Measurements from ENCODE around the gene PTPRD.

Gene PTPRD

DNA sequence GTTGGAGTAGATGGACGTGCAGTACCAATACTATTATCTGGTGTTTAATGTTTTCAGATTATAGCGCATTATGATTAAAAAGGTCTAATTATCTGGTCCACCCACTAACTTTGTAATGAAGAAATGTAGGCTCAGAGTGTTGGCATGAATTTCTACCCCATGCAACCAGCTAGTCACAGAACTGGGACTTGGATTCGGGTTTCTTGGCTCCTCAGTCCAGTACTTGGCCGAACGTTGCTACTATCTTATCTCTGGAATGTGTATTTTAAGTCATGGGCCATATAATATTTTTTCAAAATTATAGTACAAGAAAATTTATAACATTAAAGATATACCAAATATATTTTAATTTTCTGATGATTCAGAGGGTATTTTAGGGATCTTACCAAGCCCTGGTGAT, 2155.7 kb downstream of the PTPRD start:
- Mint-ChIP-seq H3K9me3 (ENCODE audit: low read depth) (no peaks in the 10 kb centered on the region), H3K4me3 (no peak overlapping the region), H3K27ac (no peak overlapping the region), H3K36me3 (no peaks in the 10 kb centered on the region), H3K4me1 (ENCODE audit: low read depth) (no peaks in the 10 kb centered on the region), H3K27me3 (no peaks in the 10 kb centered on the region)

DNA sequence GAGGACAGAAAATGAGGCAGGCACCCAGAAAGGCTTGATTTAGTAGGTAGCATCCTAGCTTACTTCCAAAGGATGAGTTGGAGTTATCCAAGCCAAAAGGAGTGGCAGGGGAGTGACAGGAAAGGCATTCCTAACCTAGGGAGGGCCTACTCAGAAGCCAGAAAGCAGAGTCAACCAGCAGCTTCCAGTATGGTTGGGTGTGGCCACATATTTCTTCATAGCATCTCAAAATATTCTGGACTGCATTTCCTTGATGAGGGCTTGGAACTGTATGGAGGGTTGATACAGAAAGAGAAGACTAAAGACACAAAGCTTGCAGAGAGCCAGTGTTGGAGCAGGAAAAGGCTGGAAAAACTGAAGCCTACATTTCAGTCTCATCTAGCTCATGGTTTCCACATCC, 2156.5 kb downstream of the PTPRD start:
- H3K4me3 Mint-ChIP-seq, result no peak overlapping the region
- no peak overlapping the region for H3K27ac Mint-ChIP-seq
- H3K4me1 Mint-ChIP-seq (ENCODE audit: low read depth), result no peaks in the 10 kb centered on the region
- no peaks in the 10 kb centered on the region for H3K36me3 Mint-ChIP-seq
- no peaks in the 10 kb centered on the region for H3K27me3 Mint-ChIP-seq
- no peaks in the 10 kb centered on the region for H3K9me3 Mint-ChIP-seq (ENCODE audit: low read depth)

DNA sequence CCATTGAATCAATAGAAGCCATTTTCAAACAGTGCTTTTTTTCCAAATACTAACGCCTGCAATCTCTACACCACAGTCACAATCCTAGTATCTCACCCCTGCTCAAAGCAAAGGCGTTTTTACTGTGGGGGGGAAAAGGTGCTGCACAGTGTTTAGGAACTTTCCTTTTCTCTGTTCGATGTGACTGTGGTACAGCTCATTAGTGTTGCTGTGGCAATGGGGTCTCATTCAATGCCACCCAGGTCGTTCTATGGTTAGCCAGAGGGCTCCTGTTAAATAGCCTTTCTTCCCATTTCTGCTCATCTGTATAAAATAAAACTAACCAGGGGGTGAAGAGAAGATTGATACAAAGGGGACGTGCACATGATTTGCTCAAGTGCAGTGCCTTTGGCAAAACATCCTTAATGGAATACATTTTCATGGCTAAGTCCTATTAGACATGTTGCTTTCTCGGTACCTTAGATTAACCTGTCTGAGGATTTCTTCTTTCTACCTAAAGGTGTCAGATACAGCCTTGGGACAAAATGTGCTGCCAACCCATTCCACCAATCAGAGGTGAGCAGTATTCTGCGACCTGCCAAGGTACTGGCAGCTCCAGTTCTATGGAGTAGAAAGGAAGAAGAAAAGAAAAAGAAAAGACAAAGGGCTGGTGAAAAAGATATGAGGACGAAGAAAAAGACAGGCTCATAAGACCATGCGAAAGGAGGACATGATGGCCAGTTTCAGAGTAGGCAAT, 2161.8 kb downstream of the PTPRD start:
- no peaks in the 10 kb centered on the region for H3K4me1 Mint-ChIP-seq (ENCODE audit: low read depth)

DNA sequence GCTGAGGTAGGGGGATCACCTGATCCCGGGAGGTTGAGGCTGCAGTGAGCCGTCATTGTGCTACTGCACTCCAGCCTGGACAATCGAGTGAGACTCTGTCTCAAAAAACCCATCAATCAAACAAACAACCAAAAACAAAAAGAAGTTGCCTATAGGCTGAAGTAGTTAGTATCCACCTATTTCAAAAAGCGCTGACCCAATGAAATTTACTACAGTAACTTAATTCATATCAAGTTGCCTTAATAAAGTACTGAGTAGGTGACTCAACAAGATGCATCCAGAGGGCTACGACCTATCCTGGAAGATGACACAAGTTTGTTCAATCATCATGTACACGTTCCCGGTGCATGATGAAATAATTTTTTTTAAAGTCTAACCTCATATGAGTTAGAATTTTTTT, 2164.6 kb downstream of the PTPRD start:
- H3K4me3 Mint-ChIP-seq, result no peak overlapping the region
- no peak overlapping the region for H3K27ac Mint-ChIP-seq
- H3K4me1 Mint-ChIP-seq (ENCODE audit: low read depth), result no peaks in the 10 kb centered on the region
- H3K9me3 Mint-ChIP-seq (ENCODE audit: low read depth), result no peaks in the 10 kb centered on the region
- H3K27me3 Mint-ChIP-seq, result peaks cover 1% of the 10 kb centered on the region
- no peaks in the 10 kb centered on the region for H3K36me3 Mint-ChIP-seq

More for the DNA sequence above, 2161.8 kb downstream of the PTPRD start:
- H3K27me3 Mint-ChIP-seq, result no peaks in the 10 kb centered on the region
- no peaks in the 10 kb centered on the region for H3K9me3 Mint-ChIP-seq (ENCODE audit: low read depth)
- H3K27ac Mint-ChIP-seq, result no peak overlapping the region
- no peaks in the 10 kb centered on the region for H3K36me3 Mint-ChIP-seq
- no peak overlapping the region for H3K4me3 Mint-ChIP-seq

DNA sequence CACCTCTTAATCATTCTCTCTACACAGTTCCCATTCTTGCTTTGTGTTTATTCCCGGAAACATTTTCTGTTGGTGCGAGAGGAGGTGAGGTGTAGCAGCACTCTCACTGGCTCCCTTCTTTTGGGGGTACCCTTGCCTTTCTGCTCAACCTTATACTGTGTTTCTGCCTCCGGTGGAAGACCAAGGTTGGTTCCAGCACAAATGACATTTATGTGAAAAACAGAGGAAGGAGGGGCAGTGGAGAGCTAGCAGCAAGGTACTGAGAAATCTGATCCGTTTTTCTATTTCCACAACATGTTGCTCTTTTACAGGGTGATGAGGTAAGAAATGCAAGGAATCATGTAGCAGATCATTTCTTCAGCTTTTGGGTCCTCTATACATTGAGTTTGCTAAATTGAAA, 2165.2 kb downstream of the PTPRD start:
- peaks cover 1% of the 10 kb centered on the region for H3K27me3 Mint-ChIP-seq
- no peaks in the 10 kb centered on the region for H3K4me1 Mint-ChIP-seq (ENCODE audit: low read depth)
- H3K9me3 Mint-ChIP-seq (ENCODE audit: low read depth), result no peaks in the 10 kb centered on the region
- H3K36me3 Mint-ChIP-seq, result no peaks in the 10 kb centered on the region
- H3K27ac Mint-ChIP-seq, result no peak overlapping the region
- H3K4me3 Mint-ChIP-seq, result no peak overlapping the region

DNA sequence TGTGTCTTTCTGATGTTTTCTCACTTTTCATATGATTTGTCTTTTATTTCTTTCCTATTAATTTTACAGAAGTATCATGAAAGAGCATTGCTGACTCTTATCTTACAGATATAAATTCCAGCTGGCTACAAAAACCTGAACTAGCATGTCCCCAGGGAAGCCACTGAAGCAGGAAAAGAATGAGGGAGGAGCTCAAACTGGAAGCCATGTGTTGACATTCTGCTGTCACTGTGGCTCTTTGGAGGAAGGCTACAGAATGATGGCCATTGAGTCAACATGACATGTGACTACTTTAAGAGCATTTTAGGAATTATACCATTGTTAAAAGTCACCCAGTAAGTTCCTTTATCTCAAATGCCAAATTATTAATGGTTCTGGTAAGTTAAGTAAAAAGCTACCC, 2174.9 kb downstream of the PTPRD start:
- no peaks in the 10 kb centered on the region for H3K27me3 Mint-ChIP-seq
- no peak overlapping the region for H3K27ac Mint-ChIP-seq
- H3K4me3 Mint-ChIP-seq, result no peak overlapping the region
- H3K36me3 Mint-ChIP-seq, result no peaks in the 10 kb centered on the region
- no peaks in the 10 kb centered on the region for H3K4me1 Mint-ChIP-seq (ENCODE audit: low read depth)
- H3K9me3 Mint-ChIP-seq (ENCODE audit: low read depth), result no peaks in the 10 kb centered on the region

DNA sequence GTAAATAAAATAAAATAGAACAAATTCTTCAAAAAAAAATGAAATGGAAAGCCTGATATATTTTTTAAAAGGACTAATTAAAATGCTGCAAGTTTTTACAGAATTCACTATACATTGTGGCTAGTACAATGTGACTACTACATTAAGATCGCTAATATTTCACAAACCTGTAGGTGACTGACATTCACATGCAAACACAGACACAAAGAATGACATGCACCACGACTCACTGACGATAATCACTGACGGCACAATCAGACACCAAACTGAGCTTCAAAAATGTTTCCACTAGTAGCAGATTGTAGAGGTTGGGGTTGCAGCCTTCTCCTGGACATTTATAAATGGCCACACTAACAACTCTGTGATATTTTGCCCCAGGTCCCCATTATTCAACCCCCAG, 2175.5 kb downstream of the PTPRD start:
- no peaks in the 10 kb centered on the region for H3K27me3 Mint-ChIP-seq
- H3K4me1 Mint-ChIP-seq (ENCODE audit: low read depth), result no peaks in the 10 kb centered on the region
- H3K36me3 Mint-ChIP-seq, result no peaks in the 10 kb centered on the region
- H3K27ac Mint-ChIP-seq, result no peak overlapping the region
- no peak overlapping the region for H3K4me3 Mint-ChIP-seq
- H3K9me3 Mint-ChIP-seq (ENCODE audit: low read depth), result no peaks in the 10 kb centered on the region

DNA sequence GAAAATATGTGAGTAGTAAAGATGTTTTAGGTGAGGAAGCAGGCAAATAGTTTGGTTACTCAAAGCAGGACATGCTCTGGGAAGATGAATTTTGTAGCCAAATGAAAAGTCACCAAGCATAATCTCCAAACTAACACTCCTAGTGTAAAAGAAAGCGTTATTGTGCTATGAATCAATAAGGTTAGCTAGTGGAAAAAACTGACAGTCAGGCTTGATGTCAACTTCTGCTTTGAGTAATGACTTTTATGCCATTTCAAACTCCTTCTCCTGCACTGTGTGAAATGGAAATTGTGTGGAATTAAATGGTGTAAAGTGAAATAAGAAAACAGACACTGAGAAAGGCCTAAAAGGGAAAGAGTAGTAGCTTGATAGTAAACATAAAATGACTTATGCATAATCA, 2176.0 kb downstream of the PTPRD start:
- no peaks in the 10 kb centered on the region for H3K9me3 Mint-ChIP-seq (ENCODE audit: low read depth)
- no peaks in the 10 kb centered on the region for H3K36me3 Mint-ChIP-seq
- no peak overlapping the region for H3K27ac Mint-ChIP-seq
- no peaks in the 10 kb centered on the region for H3K27me3 Mint-ChIP-seq
- no peaks in the 10 kb centered on the region for H3K4me1 Mint-ChIP-seq (ENCODE audit: low read depth)
- no peak overlapping the region for H3K4me3 Mint-ChIP-seq

DNA sequence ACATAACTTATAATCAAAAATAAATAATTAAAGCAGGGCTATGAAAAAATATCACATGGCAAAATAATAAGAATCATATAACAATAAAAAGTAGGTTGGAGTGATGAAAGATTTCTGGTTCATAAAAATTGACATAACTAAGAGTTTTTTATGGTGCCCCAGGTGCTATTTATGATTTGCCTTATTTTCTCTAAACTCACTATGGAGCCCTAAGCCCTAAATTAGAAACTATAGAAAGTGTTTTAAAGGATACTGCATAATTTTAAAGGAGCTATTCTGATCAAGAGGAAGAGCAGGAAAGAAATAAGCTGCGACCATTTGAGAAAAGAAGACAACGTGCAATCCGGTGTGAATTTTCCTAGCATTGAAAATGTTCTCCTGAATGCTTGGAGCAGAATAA, 2178.2 kb downstream of the PTPRD start:
- Mint-ChIP-seq H3K27ac (no peak overlapping the region), H3K4me1 (ENCODE audit: low read depth) (peaks cover 11% of the 10 kb centered on the region), H3K36me3 (no peaks in the 10 kb centered on the region), H3K9me3 (ENCODE audit: low read depth) (no peaks in the 10 kb centered on the region), H3K27me3 (no peaks in the 10 kb centered on the region), H3K4me3 (no peak overlapping the region)

DNA sequence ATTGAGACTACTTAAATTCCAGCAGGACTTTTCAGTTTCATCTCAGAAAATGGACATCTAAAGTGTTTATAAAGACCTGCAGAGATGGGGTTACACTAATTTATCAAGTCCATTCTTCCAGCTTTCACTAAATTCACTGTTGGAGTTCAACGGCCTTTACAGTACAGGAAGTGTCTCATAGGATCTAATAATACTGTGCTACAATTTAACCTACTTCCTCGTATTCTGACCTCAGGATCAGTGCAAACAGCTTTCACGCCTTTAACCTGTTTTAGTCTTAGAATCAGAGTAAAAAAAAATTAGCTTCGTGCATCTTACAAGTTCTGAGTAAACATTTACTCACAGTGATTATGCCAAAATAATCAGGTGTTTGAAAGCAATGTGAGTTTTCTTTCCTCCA, 2180.6 kb downstream of the PTPRD start:
- Mint-ChIP-seq H3K27me3 (no peaks in the 10 kb centered on the region), H3K36me3 (no peaks in the 10 kb centered on the region), H3K4me1 (ENCODE audit: low read depth) (peaks cover 23% of the 10 kb centered on the region), H3K27ac (no peak overlapping the region), H3K9me3 (ENCODE audit: low read depth) (no peaks in the 10 kb centered on the region), H3K4me3 (no peak overlapping the region)

DNA sequence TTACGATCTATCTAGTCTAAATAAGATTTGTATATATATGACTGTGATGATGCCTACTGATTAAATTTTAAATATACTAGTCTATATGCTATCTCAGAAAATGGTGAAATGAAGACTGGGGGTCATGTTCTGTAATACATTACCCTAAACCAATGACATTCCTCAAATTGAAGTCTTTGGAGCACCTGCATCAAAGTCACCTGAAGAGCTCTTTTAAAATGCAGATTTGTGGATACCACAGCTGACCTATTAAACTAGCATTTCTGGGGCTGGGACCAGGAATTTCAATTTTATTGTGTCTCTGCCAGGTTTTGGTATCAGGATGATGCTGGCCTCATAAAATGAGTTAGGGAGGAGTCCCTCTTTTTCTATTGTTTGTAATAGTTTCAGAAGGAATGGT, 2181.3 kb downstream of the PTPRD start:
- H3K27me3 Mint-ChIP-seq, result no peaks in the 10 kb centered on the region
- peaks cover 23% of the 10 kb centered on the region for H3K4me1 Mint-ChIP-seq (ENCODE audit: low read depth)
- H3K27ac Mint-ChIP-seq, result no peak overlapping the region
- no peak overlapping the region for H3K4me3 Mint-ChIP-seq
- H3K36me3 Mint-ChIP-seq, result no peaks in the 10 kb centered on the region
- H3K9me3 Mint-ChIP-seq (ENCODE audit: low read depth), result no peaks in the 10 kb centered on the region

DNA sequence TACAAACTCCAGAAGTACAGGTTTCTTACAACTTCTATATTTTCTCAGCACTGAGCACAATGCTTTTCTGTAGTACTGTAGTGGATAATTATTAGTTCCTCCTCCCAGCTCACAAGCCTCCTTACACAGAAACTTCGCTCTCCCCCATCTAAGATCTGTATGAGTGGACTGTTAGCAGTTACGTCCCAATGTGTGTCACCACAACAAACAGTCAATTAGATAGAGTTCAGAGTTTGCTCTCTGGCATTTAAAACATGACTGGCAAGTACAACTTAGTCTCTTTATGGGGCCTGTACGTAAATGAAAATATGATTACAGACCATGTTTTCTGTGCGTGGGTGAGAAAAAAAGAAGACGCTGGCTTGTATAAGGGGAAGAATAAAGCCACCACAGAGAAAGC, 2181.9 kb downstream of the PTPRD start:
- H3K36me3 Mint-ChIP-seq, result no peaks in the 10 kb centered on the region
- H3K9me3 Mint-ChIP-seq (ENCODE audit: low read depth), result no peaks in the 10 kb centered on the region
- H3K27me3 Mint-ChIP-seq, result no peaks in the 10 kb centered on the region
- H3K4me1 Mint-ChIP-seq (ENCODE audit: low read depth), result peaks cover 23% of the 10 kb centered on the region
- no peak overlapping the region for H3K4me3 Mint-ChIP-seq
- no peak overlapping the region for H3K27ac Mint-ChIP-seq

DNA sequence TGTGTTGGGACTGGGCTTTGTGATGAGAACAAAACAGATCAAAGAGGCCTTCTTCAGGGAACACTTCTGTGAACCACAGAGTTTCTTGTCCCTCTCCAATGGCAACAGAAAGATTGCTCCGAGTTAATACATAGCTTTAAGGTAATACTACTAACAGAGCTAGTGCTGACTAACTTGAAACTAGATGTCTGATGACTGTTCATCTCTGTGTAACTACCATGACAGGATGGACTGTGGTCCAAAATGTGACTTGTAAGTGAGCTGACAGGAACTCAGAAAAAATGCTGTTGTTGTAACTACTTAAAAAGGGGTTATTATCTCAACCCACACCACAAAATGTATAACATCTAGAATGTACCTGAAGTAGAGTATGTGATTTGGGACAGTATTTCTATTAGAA, 2183.0 kb downstream of the PTPRD start:
- H3K4me3 Mint-ChIP-seq, result no peak overlapping the region
- H3K27ac Mint-ChIP-seq, result no peak overlapping the region
- H3K36me3 Mint-ChIP-seq, result no peaks in the 10 kb centered on the region
- no peaks in the 10 kb centered on the region for H3K27me3 Mint-ChIP-seq
- peaks cover 23% of the 10 kb centered on the region for H3K4me1 Mint-ChIP-seq (ENCODE audit: low read depth)
- H3K9me3 Mint-ChIP-seq (ENCODE audit: low read depth), result no peaks in the 10 kb centered on the region

DNA sequence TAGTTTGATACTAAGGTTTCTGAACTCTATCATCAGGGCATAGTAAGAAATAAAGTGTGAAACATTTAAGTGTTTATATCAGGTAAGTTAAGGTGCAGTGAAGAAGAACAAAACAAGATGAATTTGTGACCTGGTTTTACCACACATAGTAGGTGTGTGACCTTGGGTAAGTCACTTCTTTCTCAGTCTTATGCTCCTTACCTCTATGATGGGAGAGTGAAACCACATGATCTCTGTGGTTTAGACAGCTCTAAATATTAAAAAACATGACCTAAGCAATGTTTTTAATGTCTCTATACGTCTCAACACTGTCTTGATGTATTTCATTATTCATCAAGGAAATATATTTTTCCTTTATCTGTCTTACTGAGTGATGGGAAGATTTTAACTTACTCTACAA, 2183.6 kb downstream of the PTPRD start:
- Mint-ChIP-seq H3K4me3 (no peak overlapping the region), H3K27me3 (no peaks in the 10 kb centered on the region), H3K27ac (no peak overlapping the region), H3K36me3 (no peaks in the 10 kb centered on the region), H3K9me3 (ENCODE audit: low read depth) (no peaks in the 10 kb centered on the region), H3K4me1 (ENCODE audit: low read depth) (peaks cover 23% of the 10 kb centered on the region)

DNA sequence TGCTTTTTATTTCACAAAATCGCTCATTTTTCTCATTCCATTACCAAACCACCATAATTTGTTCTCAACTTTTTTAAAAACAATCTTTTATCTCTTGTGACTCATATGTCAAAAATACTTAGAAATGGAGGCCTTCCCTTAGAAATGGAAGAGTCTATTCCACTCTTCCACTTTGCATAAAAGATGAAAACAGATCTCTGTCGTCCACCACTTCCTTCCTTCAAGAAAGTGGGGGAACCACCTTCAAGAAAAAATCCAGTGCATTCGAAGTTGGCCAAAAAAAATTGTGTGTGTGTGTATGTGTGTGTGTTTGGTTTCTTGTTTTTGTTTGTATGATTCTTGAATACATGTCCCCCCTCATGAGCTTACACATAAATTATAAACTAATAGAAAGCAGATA, 2184.4 kb downstream of the PTPRD start:
- H3K9me3 Mint-ChIP-seq (ENCODE audit: low read depth), result no peaks in the 10 kb centered on the region
- H3K4me1 Mint-ChIP-seq (ENCODE audit: low read depth), result peaks cover 23% of the 10 kb centered on the region
- H3K27me3 Mint-ChIP-seq, result no peaks in the 10 kb centered on the region
- no peak overlapping the region for H3K4me3 Mint-ChIP-seq
- H3K36me3 Mint-ChIP-seq, result no peaks in the 10 kb centered on the region
- no peak overlapping the region for H3K27ac Mint-ChIP-seq

DNA sequence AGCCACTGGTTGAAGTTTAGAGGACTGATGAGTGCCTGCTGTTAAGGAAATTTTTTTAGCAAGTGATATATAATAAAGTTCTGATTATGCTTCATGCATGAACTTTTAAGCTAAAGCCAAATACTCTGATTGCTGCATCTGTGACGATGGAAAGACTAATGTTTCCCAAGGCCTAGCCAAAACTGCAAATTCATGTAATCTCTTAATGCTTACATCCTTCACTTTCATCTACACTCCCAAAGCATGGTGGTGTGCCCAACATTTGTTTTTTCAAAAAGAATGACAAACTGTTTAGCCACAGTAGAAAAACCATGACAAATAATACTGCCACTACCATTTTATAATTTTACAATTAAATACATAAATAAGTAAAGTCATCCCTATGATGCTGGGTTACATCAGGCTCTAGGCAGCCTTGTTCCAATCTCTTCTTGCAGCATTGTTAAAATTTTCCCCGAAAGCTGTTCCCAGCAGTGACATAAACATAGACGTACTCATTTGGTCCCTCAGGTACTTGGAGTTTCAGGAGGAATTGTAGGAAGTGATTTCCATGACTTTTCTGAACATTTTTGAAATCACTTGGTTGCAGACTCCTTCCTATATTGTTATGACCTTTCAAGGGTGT, 2187.9 kb downstream of the PTPRD start:
- H3K27me3 Mint-ChIP-seq, result no peaks in the 10 kb centered on the region
- no peaks in the 10 kb centered on the region for H3K36me3 Mint-ChIP-seq
- H3K27ac Mint-ChIP-seq, result no peak overlapping the region
- H3K4me3 Mint-ChIP-seq, result no peak overlapping the region
- H3K9me3 Mint-ChIP-seq (ENCODE audit: low read depth), result no peaks in the 10 kb centered on the region
- peaks cover 15% of the 10 kb centered on the region for H3K4me1 Mint-ChIP-seq (ENCODE audit: low read depth)

All from activated naive CD8-positive, alpha-beta T cell (primary cell).